HepG2 (cell line): ENCODE results near the gene RTF1. TPM values are rescaled to one million over a fixed set of nuclear protein-coding genes. Genes with fewer than 3 reads are reported as not detected.

Experiments used
- CC2D1A ChIP-seq: sonication (generic); formaldehyde crosslinking; IDR thresholded peaks from 2 replicates; pipeline ENCODE4 v1.8.1; 2023; ENCODE audit warnings: mild to moderate bottlenecking, missing genetic modification reagents
- CHD2 ChIP-seq: IDR thresholded peaks from 2 replicates; pipeline ENCODE4 v1.6.1; 2011; ENCODE audit warnings: low read depth, low read length, improper control_type of control experiment
- DNMT3B ChIP-seq: conservative IDR thresholded peaks from 2 replicates; pipeline ENCODE4 v1.6.1; 2016; ENCODE audit warnings: missing biosample characterization, control low read depth
- GLI4 ChIP-seq: sonication (generic); formaldehyde crosslinking; IDR thresholded peaks from 2 replicates; pipeline ENCODE4 v1.5.1; 2020; ENCODE audit warnings: missing genetic modification reagents, mild to moderate bottlenecking, moderate library complexity, borderline replicate concordance
- HNRNPLL ChIP-seq: fragments of 200-400 bp; formaldehyde crosslinking; IDR thresholded peaks from 2 replicates; pipeline ENCODE4 v1.6.1; 2017; ENCODE audit warnings: mild to moderate bottlenecking, low read depth, low read length; ENCODE audit not compliant: poor library complexity, severe bottlenecking
- MLLT10 ChIP-seq: sonication (generic); formaldehyde crosslinking; IDR thresholded peaks from 2 replicates; pipeline ENCODE4 v1.4.0; 2020; ENCODE audit warnings: missing genetic modification reagents
- SOX6 ChIP-seq, 2 experiments: fragments of 450-650 bp in 1 of 2; sonication (generic) in 1 of 2; formaldehyde crosslinking in 1 of 2; IDR thresholded peaks; 2 replicates each; pipeline versions ENCODE4 v1.4.0 to v1.6.1; 2017 to 2020; ENCODE audit warnings: antibody characterized with exemption in 1 of 2, mild to moderate bottlenecking in 1 of 2, missing genetic modification reagents in 1 of 2
- THYN1 ChIP-seq: sonication (generic); formaldehyde crosslinking; IDR thresholded peaks from 2 replicates; pipeline ENCODE4 v1.8.1; 2023; ENCODE audit warnings: low read depth, mild to moderate bottlenecking, moderate library complexity, missing genetic modification reagents, borderline replicate concordance
- ZBTB20 ChIP-seq: sonication (generic); formaldehyde crosslinking; IDR thresholded peaks from 2 replicates; pipeline ENCODE4 v1.8.1; 2023; ENCODE audit warnings: missing genetic modification reagents, low read depth, mild to moderate bottlenecking, borderline replicate concordance
- ZNF430 ChIP-seq: sonication (generic); formaldehyde crosslinking; IDR thresholded peaks from 2 replicates; pipeline ENCODE4 v1.9.0; 2021; ENCODE audit warnings: mild to moderate bottlenecking, missing genetic modification reagents
- polyA plus RNA-seq, 8 experiments: library from polyadenylated mRNA; depleted of rRNA in 3 of 8; stranded (reverse) in 7 of 8; unstranded in 1 of 8; fragments of >200 nt; fragmentation: Illumina TruSeq in 4 of 8; extraction: Trizol in 4 of 8; gene quantifications; 2 replicates each; pipeline versions ENCODE4 v1.2.1 to v1.2.3, GENCODE V29; 2011 to 2016; ENCODE audit warnings: low read depth in 4 of 8, missing spikeins in 1 of 8, mixed read lengths in 1 of 8; ENCODE audit not compliant: insufficient read depth in 1 of 8
- total RNA-seq, 5 experiments: library from RNA; depleted of rRNA; stranded (reverse); fragments of >200 nt; fragmentation: Illumina TruSeq; extraction: Trizol; gene quantifications; 2 replicates each; pipeline ENCODE4 v1.2.3, GENCODE V29; 2016; ENCODE audit warnings: low read depth in 1 of 5
- TF ChIP-seq, protein P1 (sequence below): sonication (generic); formaldehyde crosslinking; IDR thresholded peaks from 2 replicates; pipeline ENCODE4 v1.4.0; 2020; ENCODE audit warnings: missing genetic modification reagents
- TF ChIP-seq, protein P2 (sequence below): sonication (generic); formaldehyde crosslinking; IDR thresholded peaks from 2 replicates; pipeline ENCODE4 v1.5.0; 2020; ENCODE audit warnings: mild to moderate bottlenecking, missing genetic modification reagents, borderline replicate concordance
- TF ChIP-seq, protein P3 (sequence below): sonication (generic); formaldehyde crosslinking; IDR thresholded peaks from 2 replicates; pipeline ENCODE4 v1.4.0; 2020; ENCODE audit warnings: mild to moderate bottlenecking, missing genetic modification reagents
- TF ChIP-seq, protein P4 (sequence below): sonication (generic); formaldehyde crosslinking; IDR thresholded peaks from 2 replicates; pipeline ENCODE4 v1.8.0; 2022; ENCODE audit warnings: missing genetic modification reagents, mild to moderate bottlenecking, borderline replicate concordance

The RTF1 gene
- total and polyA plus RNA-seq, 2 of the 13 experiments (the other 11 are each of a cell fraction or from before 2014, with no cell fraction given), result 13.9 to 17.9 TPM

DNA sequence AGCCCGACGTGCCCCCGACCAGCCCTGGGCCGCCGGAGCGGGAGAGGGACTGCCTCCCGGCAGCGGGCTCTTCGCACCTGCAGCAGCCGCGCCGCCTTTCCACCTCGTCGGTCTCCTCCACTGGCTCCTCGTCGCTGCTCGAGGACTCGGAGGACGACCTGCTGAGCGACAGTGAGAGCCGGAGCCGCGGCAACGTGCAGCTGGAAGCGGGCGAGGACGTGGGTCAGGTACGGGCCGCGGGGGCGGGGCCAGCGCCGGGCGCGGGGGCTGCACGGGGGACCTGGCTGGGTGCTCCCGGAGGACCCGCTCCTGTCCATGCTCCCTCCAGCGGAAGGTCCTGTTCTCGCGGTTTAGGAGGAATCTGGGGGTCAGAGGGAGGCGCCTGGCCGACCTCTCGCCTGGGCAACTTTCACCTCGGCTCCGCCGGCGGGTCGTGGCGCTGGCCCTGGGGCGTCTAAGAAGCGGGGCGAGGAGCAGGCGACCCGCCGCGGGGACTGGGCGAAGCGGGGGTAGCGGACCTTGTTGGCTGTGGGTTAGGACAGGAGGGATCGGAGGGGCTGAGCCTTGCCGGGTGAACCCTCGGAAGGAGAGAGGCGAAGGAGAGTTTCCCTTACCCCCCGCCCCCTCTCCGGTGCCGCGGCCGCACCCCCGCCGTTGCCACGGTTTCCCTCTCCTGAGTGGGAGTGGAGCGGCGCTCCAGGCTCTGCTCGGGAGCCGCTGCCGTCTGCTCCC is 77.5 kb downstream of the RTF1 start (continued):
- TF ChIP-seq, protein P1, sequence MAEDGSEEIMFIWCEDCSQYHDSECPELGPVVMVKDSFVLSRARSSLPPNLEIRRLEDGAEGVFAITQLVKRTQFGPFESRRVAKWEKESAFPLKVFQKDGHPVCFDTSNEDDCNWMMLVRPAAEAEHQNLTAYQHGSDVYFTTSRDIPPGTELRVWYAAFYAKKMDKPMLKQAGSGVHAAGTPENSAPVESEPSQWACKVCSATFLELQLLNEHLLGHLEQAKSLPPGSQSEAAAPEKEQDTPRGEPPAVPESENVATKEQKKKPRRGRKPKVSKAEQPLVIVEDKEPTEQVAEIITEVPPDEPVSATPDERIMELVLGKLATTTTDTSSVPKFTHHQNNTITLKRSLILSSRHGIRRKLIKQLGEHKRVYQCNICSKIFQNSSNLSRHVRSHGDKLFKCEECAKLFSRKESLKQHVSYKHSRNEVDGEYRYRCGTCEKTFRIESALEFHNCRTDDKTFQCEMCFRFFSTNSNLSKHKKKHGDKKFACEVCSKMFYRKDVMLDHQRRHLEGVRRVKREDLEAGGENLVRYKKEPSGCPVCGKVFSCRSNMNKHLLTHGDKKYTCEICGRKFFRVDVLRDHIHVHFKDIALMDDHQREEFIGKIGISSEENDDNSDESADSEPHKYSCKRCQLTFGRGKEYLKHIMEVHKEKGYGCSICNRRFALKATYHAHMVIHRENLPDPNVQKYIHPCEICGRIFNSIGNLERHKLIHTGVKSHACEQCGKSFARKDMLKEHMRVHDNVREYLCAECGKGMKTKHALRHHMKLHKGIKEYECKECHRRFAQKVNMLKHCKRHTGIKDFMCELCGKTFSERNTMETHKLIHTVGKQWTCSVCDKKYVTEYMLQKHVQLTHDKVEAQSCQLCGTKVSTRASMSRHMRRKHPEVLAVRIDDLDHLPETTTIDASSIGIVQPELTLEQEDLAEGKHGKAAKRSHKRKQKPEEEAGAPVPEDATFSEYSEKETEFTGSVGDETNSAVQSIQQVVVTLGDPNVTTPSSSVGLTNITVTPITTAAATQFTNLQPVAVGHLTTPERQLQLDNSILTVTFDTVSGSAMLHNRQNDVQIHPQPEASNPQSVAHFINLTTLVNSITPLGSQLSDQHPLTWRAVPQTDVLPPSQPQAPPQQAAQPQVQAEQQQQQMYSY (CRISPR knock-in tag), result peak; percentile 25; the same call in 1 of the 2 replicates
- TF ChIP-seq GLI4 (CRISPR knock-in tag) (0 out of 2 replicates have a peak, but pooled peaks have one; percentile 6), ZBTB20 (peak; percentile 27; the same call in 1 of the 2 replicates), ZNF430 (CRISPR knock-in tag) (no peak; the same call in 1 of the 2 replicates), DNMT3B (CRISPR knock-in tag) (no peak), THYN1 (CRISPR knock-in tag) (no peak), CHD2 (peak; percentile 82), CC2D1A (CRISPR knock-in tag) (no peak), MLLT10 (no peak), HNRNPLL (peak; percentile 49), SOX6 (IDR thresholded peaks at IDR 0.05) (no peak), SOX6 (CRISPR knock-in tag; IDR thresholded peaks at IDR 0.05) (peak; percentile 25; the same call in 1 of the 2 replicates)
- TF ChIP-seq, protein P2, sequence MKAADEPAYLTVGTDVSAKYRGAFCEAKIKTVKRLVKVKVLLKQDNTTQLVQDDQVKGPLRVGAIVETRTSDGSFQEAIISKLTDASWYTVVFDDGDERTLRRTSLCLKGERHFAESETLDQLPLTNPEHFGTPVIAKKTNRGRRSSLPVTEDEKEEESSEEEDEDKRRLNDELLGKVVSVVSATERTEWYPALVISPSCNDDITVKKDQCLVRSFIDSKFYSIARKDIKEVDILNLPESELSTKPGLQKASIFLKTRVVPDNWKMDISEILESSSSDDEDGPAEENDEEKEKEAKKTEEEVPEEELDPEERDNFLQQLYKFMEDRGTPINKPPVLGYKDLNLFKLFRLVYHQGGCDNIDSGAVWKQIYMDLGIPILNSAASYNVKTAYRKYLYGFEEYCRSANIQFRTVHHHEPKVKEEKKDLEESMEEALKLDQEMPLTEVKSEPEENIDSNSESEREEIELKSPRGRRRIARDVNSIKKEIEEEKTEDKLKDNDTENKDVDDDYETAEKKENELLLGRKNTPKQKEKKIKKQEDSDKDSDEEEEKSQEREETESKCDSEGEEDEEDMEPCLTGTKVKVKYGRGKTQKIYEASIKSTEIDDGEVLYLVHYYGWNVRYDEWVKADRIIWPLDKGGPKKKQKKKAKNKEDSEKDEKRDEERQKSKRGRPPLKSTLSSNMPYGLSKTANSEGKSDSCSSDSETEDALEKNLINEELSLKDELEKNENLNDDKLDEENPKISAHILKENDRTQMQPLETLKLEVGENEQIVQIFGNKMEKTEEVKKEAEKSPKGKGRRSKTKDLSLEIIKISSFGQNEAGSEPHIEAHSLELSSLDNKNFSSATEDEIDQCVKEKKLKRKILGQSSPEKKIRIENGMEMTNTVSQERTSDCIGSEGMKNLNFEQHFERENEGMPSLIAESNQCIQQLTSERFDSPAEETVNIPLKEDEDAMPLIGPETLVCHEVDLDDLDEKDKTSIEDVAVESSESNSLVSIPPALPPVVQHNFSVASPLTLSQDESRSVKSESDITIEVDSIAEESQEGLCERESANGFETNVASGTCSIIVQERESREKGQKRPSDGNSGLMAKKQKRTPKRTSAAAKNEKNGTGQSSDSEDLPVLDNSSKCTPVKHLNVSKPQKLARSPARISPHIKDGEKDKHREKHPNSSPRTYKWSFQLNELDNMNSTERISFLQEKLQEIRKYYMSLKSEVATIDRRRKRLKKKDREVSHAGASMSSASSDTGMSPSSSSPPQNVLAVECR (CRISPR knock-in tag), result peak; percentile 41
- TF ChIP-seq, protein P3, sequence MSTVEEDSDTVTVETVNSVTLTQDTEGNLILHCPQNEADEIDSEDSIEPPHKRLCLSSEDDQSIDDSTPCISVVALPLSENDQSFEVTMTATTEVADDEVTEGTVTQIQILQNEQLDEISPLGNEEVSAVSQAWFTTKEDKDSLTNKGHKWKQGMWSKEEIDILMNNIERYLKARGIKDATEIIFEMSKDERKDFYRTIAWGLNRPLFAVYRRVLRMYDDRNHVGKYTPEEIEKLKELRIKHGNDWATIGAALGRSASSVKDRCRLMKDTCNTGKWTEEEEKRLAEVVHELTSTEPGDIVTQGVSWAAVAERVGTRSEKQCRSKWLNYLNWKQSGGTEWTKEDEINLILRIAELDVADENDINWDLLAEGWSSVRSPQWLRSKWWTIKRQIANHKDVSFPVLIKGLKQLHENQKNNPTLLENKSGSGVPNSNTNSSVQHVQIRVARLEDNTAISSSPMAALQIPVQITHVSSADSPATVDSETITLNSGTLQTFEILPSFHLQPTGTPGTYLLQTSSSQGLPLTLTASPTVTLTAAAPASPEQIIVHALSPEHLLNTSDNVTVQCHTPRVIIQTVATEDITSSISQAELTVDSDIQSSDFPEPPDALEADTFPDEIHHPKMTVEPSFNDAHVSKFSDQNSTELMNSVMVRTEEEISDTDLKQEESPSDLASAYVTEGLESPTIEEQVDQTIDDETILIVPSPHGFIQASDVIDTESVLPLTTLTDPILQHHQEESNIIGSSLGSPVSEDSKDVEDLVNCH (CRISPR knock-in tag), result no peak
- TF ChIP-seq, protein P4, sequence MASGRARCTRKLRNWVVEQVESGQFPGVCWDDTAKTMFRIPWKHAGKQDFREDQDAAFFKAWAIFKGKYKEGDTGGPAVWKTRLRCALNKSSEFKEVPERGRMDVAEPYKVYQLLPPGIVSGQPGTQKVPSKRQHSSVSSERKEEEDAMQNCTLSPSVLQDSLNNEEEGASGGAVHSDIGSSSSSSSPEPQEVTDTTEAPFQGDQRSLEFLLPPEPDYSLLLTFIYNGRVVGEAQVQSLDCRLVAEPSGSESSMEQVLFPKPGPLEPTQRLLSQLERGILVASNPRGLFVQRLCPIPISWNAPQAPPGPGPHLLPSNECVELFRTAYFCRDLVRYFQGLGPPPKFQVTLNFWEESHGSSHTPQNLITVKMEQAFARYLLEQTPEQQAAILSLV (CRISPR knock-in tag), result no peak
